ENCODE measurements around the gene RNF41. TPM values are rescaled to one million over a fixed set of nuclear protein-coding genes. Genes with fewer than 3 reads are reported as not detected.

RNF41 gene
- polyA plus RNA-seq, 1 of the 3 experiments (the other 2 are of a cell fraction) = 127 TPM

DNA sequence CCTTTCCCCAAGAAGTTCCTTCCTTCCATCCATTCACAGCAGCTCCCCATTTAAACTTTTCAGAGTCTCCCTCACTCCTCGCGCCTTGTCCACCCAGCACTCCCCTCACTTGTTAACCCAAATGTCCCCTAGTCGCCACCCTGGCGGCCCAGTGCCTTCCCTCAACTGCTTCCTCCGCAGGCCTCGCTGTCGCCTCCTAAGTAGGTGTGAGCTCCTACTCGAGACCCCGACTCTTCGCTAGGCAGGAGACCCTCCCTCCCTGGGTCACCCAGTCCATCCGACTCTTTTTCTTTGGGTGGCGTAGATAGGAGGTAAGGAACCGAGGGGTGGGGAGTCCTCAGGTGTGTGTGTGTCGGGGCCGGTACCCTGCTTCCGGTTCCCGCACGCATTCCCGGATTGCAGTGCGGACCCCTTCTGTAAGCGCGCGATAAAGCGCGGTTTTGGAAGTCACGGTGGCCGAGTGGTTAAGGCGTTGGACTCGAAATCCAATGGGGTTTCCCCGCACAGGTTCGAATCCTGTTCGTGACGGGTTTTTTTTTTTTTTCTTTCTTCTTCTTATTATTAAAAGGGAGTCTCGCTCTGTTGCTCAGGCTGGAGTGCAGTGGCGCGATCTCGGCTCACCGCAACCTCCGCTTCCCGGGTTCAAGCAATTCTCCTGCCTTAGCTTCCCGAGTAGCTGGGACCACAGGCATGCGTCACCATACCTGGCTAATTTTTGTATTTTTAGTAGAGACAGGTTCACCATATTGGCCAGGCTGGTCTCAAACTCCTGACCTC lies 31.6 kb downstream of the RNF41 start (continued):
- TF ChIP-seq, protein P1, sequence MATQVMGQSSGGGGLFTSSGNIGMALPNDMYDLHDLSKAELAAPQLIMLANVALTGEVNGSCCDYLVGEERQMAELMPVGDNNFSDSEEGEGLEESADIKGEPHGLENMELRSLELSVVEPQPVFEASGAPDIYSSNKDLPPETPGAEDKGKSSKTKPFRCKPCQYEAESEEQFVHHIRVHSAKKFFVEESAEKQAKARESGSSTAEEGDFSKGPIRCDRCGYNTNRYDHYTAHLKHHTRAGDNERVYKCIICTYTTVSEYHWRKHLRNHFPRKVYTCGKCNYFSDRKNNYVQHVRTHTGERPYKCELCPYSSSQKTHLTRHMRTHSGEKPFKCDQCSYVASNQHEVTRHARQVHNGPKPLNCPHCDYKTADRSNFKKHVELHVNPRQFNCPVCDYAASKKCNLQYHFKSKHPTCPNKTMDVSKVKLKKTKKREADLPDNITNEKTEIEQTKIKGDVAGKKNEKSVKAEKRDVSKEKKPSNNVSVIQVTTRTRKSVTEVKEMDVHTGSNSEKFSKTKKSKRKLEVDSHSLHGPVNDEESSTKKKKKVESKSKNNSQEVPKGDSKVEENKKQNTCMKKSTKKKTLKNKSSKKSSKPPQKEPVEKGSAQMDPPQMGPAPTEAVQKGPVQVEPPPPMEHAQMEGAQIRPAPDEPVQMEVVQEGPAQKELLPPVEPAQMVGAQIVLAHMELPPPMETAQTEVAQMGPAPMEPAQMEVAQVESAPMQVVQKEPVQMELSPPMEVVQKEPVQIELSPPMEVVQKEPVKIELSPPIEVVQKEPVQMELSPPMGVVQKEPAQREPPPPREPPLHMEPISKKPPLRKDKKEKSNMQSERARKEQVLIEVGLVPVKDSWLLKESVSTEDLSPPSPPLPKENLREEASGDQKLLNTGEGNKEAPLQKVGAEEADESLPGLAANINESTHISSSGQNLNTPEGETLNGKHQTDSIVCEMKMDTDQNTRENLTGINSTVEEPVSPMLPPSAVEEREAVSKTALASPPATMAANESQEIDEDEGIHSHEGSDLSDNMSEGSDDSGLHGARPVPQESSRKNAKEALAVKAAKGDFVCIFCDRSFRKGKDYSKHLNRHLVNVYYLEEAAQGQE (IDR thresholded peaks at IDR 0.05; ENCODE audit: low read depth, low read length) = peak; percentile 8; the same call in 1 of the 2 replicates
- TF ChIP-seq TEAD4 (IDR thresholded peaks at IDR 0.05; ENCODE audit: borderline replicate concordance, insufficient read depth) (peak; percentile 93; the same call in 1 of the 2 replicates), RCOR1 (IDR thresholded peaks at IDR 0.05; ENCODE audit: low read length) (peak; percentile 61; the same call in 1 of the 2 replicates)

DNA sequence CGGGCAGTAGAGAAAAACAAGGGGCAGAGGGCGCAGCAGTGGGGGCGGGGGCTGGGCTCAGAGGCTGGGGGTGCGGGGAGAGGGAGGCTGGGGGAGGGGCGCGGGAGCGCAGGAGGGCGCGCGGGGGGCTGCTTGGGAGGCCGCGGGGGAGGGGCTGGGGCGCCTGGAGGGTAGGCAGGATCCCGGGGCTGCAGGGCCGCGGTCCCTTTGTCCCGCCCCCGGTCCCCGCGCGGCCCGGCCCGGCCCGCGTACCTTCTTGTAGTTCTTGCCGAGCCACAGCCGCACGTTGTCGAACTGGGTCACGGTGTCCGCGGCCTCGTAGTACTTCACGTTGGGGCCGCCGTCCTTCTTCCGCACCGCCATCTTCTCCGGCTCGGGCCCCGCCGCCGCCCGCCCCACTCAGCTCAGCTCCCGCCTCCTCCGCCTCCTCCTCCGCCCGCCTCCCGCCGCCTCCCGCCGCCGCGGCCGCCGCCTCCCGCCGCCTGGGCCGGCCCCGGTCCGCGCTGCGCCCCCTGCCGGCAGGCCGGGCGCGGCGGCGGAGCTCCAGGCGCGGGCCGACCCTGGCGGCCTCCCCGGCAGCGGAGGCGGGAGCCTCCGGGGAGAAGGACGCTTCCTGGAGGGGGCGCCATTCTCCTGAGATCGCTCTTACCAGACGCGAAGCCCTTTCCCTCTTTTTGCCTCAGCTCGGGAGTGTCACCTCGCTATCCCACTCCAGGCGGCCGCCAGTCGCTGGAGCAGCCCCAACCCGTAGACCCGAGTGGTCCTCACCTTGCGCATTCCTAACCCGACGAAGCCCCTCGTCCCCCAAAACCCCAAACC lies 32.4 kb downstream of the RNF41 start, which contains the start of gene SMARCC2:
TSS of gene SMARCC2 (minus strand) at position 385 of the 819 bp plus-strand sequence. CDS start at position 363, 22 bp downstream.
- peaks cover 46% of the 10 kb centered on the region for H3K79me2 ChIP-seq (ENCODE audit: insufficient read depth)
- peak within 1 kb of the TSS; percentile 87 to 91 for H3K4me3 ChIP-seq (ENCODE audit: low read depth in 2 of 2, low read length in 1 of 2)
- DNase-seq = peak; percentile 97
- H3K9me3 ChIP-seq = no peaks in the 10 kb centered on the region
- H3K9ac ChIP-seq = peak within 1 kb of the TSS; percentile 94
- 1% methylated on average over 15 of the region's 93 CpGs for WGBS (ENCODE audit: low lambda C conversion rate)
- CTCF ChIA-PET = interaction anchor here (0.6 to 13.8 kb wide), 72 partner anchors 10 to 1416 kb away, joined by 3 to 272 read pairs (median 5); partner anchors contain the start of genes ANKRD52, COQ10A, CS and ERBB3
- peaks cover 8 to 13% of the 10 kb centered on the region in 2 experiments; a peak in 2 of 4 replicates for H3K4me1 ChIP-seq (ENCODE audit: control insufficient read depth in 1 of 2, insufficient read depth in 2 of 2, low read depth in 1 of 2, low read length in 1 of 2)
- H3K36me3 ChIP-seq (replicated peaks in 1 of 2; ENCODE audit: control insufficient read depth in 1 of 2, insufficient read depth in 2 of 2, low read length in 1 of 2) = peaks cover 16 to 26% of the 10 kb centered on the region in 2 experiments
- H3K27ac ChIP-seq (ENCODE audit: low read depth in 2 of 2, low read length in 1 of 2) = peak within 1 kb of the TSS; percentile 83 to 87
- POLR2A ChIA-PET = interaction anchor here (0.7 to 2.2 kb wide), 15 partner anchors 26 to 272 kb away, joined by 3 to 21 read pairs (median 4); partner anchors contain the start of genes ANKRD52, COQ10A, ESYT1 and MYL6
- no peaks in the 10 kb centered on the region for H3K27me3 ChIP-seq (ENCODE audit: insufficient read depth)
- H3F3A ChIP-seq (replicated peaks; ENCODE audit: insufficient read depth) = peaks cover 19% of the 10 kb centered on the region
- peak within 1 kb of the TSS; percentile 96 for H2AFZ ChIP-seq (ENCODE audit: low read depth)
- H4K20me1 ChIP-seq (ENCODE audit: insufficient read depth) = peaks cover 8% of the 10 kb centered on the region
- no peaks in the 10 kb centered on the region for H3K9me2 ChIP-seq
- H3K4me2 ChIP-seq = peak within 1 kb of the TSS; percentile 97
- peak; percentile 32; the same call in 1 of the 2 replicates for TF ChIP-seq RCOR1 (IDR thresholded peaks at IDR 0.05; ENCODE audit: low read length)
- TF ChIP-seq TCF12 (IDR thresholded peaks at IDR 0.05) = no peak
- TF ChIP-seq TEAD4 (IDR thresholded peaks at IDR 0.05; ENCODE audit: borderline replicate concordance, insufficient read depth) = no peak
- no peak for TF ChIP-seq FOXM1 (IDR thresholded peaks at IDR 0.05; ENCODE audit: low read depth)
- TF ChIP-seq RFX5 (IDR thresholded peaks at IDR 0.05; ENCODE audit: low read length) = no peak
- no peak for TF ChIP-seq EP300 (IDR thresholded peaks at IDR 0.05; ENCODE audit: borderline replicate concordance in 1 of 2, low read depth in 1 of 2, low read length in 1 of 2)
- TF ChIP-seq SMC3 (IDR thresholded peaks at IDR 0.05; ENCODE audit: low read depth, low read length) = peak; percentile 67
- TF ChIP-seq, protein P2, sequence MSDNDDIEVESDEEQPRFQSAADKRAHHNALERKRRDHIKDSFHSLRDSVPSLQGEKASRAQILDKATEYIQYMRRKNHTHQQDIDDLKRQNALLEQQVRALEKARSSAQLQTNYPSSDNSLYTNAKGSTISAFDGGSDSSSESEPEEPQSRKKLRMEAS (IDR thresholded peaks at IDR 0.05; ENCODE audit: low read depth) = 0 out of 2 replicates have a peak, but pooled peaks have one; percentile 48
- TF ChIP-seq, protein P3, sequence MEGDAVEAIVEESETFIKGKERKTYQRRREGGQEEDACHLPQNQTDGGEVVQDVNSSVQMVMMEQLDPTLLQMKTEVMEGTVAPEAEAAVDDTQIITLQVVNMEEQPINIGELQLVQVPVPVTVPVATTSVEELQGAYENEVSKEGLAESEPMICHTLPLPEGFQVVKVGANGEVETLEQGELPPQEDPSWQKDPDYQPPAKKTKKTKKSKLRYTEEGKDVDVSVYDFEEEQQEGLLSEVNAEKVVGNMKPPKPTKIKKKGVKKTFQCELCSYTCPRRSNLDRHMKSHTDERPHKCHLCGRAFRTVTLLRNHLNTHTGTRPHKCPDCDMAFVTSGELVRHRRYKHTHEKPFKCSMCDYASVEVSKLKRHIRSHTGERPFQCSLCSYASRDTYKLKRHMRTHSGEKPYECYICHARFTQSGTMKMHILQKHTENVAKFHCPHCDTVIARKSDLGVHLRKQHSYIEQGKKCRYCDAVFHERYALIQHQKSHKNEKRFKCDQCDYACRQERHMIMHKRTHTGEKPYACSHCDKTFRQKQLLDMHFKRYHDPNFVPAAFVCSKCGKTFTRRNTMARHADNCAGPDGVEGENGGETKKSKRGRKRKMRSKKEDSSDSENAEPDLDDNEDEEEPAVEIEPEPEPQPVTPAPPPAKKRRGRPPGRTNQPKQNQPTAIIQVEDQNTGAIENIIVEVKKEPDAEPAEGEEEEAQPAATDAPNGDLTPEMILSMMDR (IDR thresholded peaks at IDR 0.05) = peak; percentile 70
- TF ChIP-seq YY1 (IDR thresholded peaks at IDR 0.05; ENCODE audit: low read depth) = peak; percentile 81
- peak; percentile 50 for TF ChIP-seq RAD21 (IDR thresholded peaks at IDR 0.05; ENCODE audit: low read length)
- peak; percentile 50; the same call in 1 of the 2 replicates for TF ChIP-seq POLR2AphosphoS5 (IDR thresholded peaks at IDR 0.05; ENCODE audit: low read depth, low read length)
- TF ChIP-seq, protein P1 (IDR thresholded peaks at IDR 0.05; ENCODE audit: low read depth, low read length) = peak; percentile 65; the same call in 1 of the 2 replicates
- TF ChIP-seq SIN3A (IDR thresholded peaks at IDR 0.05; ENCODE audit: borderline replicate concordance, low read depth, low read length) = 0 out of 2 replicates have a peak, but pooled peaks have one; percentile 1
- no peak for TF ChIP-seq JUND (IDR thresholded peaks at IDR 0.05)
- TF ChIP-seq GABPA (IDR thresholded peaks at IDR 0.05; ENCODE audit: low read depth) = 0 out of 2 replicates have a peak, but pooled peaks have one; percentile 9
- TF ChIP-seq TAF1 (IDR thresholded peaks at IDR 0.05; ENCODE audit: borderline replicate concordance, low read depth, low read length) = 0 out of 2 replicates have a peak, but pooled peaks have one; percentile 37
